ENCODE data around the gene SFXN5.

DNA sequence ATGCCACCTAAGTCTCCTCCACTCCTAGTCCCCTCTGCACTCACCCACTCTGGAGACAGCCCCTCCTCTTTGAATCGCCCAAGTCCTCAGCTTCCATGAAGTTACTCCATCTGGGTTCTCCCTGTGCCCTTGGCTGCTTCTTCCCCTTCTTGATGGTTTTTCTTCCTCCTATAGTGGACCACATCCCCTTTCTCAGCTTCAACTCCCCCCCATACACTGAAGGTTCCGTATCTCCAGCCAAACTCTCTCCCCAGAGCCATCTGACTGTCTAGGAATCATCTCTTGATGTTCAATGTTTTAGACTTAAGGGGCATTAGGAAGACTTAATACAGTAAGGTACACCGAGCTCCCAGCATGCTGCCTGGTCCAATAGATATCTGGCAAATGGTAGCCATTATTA is 114.6 kb downstream of the SFXN5 start:
- no peak for TF ChIP-seq SP1 (IDR thresholded peaks at IDR 0.05; ENCODE audit: low read depth, low read length)
- no peak for TF ChIP-seq RNF2 (IDR thresholded peaks at IDR 0.05; ENCODE audit: borderline replicate concordance, low read depth, low read length, missing control alignments, poor library complexity, severe bottlenecking)
- TF ChIP-seq RAD21 (IDR thresholded peaks at IDR 0.05 in 1 of 2, conservative IDR thresholded peaks at IDR 0.05 in 1 of 2; ENCODE audit: low read depth in 2 of 2, low read length in 2 of 2) = no peak
- TF ChIP-seq GABPA (IDR thresholded peaks at IDR 0.05; ENCODE audit: borderline replicate concordance, insufficient read depth, low read length) = no peak
- no peak for TF ChIP-seq EP300 (IDR thresholded peaks at IDR 0.05; ENCODE audit: borderline replicate concordance in 1 of 2, low read depth in 2 of 2, low read length in 2 of 2)
- TF ChIP-seq, protein P1, sequence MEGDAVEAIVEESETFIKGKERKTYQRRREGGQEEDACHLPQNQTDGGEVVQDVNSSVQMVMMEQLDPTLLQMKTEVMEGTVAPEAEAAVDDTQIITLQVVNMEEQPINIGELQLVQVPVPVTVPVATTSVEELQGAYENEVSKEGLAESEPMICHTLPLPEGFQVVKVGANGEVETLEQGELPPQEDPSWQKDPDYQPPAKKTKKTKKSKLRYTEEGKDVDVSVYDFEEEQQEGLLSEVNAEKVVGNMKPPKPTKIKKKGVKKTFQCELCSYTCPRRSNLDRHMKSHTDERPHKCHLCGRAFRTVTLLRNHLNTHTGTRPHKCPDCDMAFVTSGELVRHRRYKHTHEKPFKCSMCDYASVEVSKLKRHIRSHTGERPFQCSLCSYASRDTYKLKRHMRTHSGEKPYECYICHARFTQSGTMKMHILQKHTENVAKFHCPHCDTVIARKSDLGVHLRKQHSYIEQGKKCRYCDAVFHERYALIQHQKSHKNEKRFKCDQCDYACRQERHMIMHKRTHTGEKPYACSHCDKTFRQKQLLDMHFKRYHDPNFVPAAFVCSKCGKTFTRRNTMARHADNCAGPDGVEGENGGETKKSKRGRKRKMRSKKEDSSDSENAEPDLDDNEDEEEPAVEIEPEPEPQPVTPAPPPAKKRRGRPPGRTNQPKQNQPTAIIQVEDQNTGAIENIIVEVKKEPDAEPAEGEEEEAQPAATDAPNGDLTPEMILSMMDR (IDR thresholded peaks at IDR 0.05; ENCODE audit: control extremely low read depth in 1 of 3, insufficient read depth in 1 of 3, low read depth in 1 of 3, low read length in 3 of 3) = no peak
- TF ChIP-seq FOSL1 (IDR thresholded peaks at IDR 0.05; ENCODE audit: insufficient read depth, low read depth, low read length) = no peak
- TF ChIP-seq POU5F1 (IDR thresholded peaks at IDR 0.05; ENCODE audit: low read depth, low read length) = no peak
